WI38 (cell line): ENCODE measurements around the gene MAGEC1.

Experiments
- H3K4me3 ChIP-seq: 2 replicates; pipeline ENCODE4 v1.5.1; 2011; ENCODE audit warnings: low read depth, mild to moderate bottlenecking, control low read depth, low read length
- CTCF ChIP-seq: IDR thresholded peaks from 2 replicates; pipeline ENCODE4 v1.5.1; 2012; ENCODE audit warnings: low read depth, mild to moderate bottlenecking, control low read depth, low read length

Gene MAGEC1

GRCh38 chrX:141945426-141945825, 41.7 kb downstream of the MAGEC1 start:
- no peak overlapping the region for H3K4me3 ChIP-seq
- no peak for TF ChIP-seq CTCF

- no peak for TF ChIP-seq CTCF
- no peak overlapping the region for H3K4me3 ChIP-seq
Observed at GRCh38 chrX:141947350-141947749, 43.7 kb downstream of the MAGEC1 start.

- TF ChIP-seq CTCF, result no peak
- no peak overlapping the region for H3K4me3 ChIP-seq
Observed at GRCh38 chrX:141952603-141953002, 48.9 kb downstream of the MAGEC1 start.

- no peak overlapping the region for H3K4me3 ChIP-seq
- no peak for TF ChIP-seq CTCF
Observed at GRCh38 chrX:141958675-141959074, 55.0 kb downstream of the MAGEC1 start.
